ENCODE measurements around the gene LBHD2. TPM values are rescaled to one million over a fixed set of nuclear protein-coding genes. Genes with fewer than 3 reads are reported as not detected.

LBHD2 gene
- total RNA-seq, 2 donors from 2014 or later = not detected

DNA sequence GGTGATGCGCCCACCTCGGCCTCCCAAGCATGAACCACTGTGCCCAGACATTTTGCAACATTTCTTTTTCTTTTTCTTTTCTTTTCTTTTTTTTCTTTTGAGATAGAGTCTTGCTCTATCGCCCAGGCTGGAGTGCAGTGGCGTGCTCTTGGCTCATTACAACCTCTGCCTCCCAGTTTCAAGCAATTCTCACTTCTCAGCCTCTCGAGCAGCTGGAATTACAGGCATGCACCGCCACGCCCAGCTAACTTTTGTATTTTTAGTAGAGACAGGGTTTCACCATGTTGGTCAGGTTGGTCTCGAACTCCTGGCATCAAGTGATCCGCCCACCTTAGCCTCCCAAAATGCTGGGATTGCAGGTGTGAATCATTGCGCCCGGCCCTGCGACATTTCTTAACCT, 19.0 kb upstream of the LBHD2 start:
- Histone ChIP-seq H3K36me3 (replicated peaks in 1 of 2; ENCODE audit: insufficient read depth in 1 of 2, low read depth in 2 of 2) (no peaks in the 10 kb centered on the region), H3K4me3 (no peak overlapping the region), H3K4me1 (no peaks in the 10 kb centered on the region), H3K27ac (no peak overlapping the region), H3K27me3 (no peaks in the 10 kb centered on the region), H3K9me3 (no peaks in the 10 kb centered on the region)
- no peak for ATAC-seq
- no peak for TF ChIP-seq POLR2A (IDR thresholded peaks at IDR 0.05)
- TF ChIP-seq, protein P1, sequence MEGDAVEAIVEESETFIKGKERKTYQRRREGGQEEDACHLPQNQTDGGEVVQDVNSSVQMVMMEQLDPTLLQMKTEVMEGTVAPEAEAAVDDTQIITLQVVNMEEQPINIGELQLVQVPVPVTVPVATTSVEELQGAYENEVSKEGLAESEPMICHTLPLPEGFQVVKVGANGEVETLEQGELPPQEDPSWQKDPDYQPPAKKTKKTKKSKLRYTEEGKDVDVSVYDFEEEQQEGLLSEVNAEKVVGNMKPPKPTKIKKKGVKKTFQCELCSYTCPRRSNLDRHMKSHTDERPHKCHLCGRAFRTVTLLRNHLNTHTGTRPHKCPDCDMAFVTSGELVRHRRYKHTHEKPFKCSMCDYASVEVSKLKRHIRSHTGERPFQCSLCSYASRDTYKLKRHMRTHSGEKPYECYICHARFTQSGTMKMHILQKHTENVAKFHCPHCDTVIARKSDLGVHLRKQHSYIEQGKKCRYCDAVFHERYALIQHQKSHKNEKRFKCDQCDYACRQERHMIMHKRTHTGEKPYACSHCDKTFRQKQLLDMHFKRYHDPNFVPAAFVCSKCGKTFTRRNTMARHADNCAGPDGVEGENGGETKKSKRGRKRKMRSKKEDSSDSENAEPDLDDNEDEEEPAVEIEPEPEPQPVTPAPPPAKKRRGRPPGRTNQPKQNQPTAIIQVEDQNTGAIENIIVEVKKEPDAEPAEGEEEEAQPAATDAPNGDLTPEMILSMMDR (IDR thresholded peaks at IDR 0.05) = no peak
- WGBS, 2 donors = 88 to 91% methylated on average over 12 of the region's 12 CpGs
- intact Hi-C loops (cut with DNase I) = no loop called here
- DNase-seq = no peak

DNA sequence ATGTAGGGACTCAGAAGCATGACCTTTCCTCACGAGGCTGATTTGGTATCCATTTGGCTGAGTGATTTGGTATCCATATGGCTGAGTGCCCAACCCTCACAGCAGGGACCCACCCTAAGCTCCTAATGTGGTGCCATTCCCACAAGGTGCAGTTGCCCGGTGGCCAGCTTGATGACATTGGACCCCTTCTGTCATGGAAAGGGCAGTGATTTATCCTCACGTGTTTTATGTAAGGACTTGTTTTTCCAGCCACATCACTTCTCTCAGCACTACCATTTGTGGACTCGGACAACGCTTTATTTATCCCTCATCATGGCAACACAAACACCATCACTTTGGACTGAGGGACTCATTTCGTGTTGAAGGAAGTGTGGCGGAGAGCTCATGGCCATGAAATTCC, 18.1 kb upstream of the LBHD2 start:
- intact Hi-C loops (cut with DNase I) = no loop called here
- TF ChIP-seq, protein P1 (IDR thresholded peaks at IDR 0.05) = no peak
- no peak for TF ChIP-seq POLR2A (IDR thresholded peaks at IDR 0.05)
- ATAC-seq = no peak
- Histone ChIP-seq H3K27me3 (no peaks in the 10 kb centered on the region), H3K27ac (no peak overlapping the region), H3K4me3 (no peak overlapping the region), H3K9me3 (no peaks in the 10 kb centered on the region), H3K4me1 (no peaks in the 10 kb centered on the region), H3K36me3 (replicated peaks in 1 of 2; ENCODE audit: insufficient read depth in 1 of 2, low read depth in 2 of 2) (no peaks in the 10 kb centered on the region)
- no peak for DNase-seq
- 74 to 84% methylated on average over 7 of the region's 7 CpGs for WGBS, 2 donors

DNA sequence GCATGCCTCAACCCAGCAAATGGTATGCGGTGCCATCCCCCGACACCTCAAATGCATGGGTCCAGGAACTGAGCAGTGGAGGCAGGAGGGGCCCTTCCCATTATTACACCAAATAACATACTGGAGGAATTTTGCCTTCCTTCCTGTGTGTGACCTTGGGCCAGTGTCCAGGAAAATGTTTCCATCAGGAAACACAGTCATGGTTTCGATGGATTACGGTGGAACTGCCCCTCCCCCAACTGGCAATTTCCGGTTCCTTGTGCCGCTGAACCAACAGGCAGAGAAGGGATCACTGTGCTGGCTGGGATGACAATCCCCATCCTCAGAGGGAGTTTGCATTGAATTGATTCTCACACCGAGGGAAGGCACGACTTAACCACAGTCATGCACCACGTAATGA, 17.6 kb upstream of the LBHD2 start:
- intact Hi-C loops (cut with DNase I) = no loop called here
- no peak overlapping the region for H3K4me3 ChIP-seq
- DNase-seq = peak in 3 of 4 donors; percentile 37 to 45 (median 44)
- no peaks in the 10 kb centered on the region for H3K27me3 ChIP-seq
- H3K9me3 ChIP-seq = no peaks in the 10 kb centered on the region
- 46 to 59% methylated on average over 7 to 9 of the region's 9 CpGs for WGBS, 2 donors
- TF ChIP-seq, protein P1 (IDR thresholded peaks at IDR 0.05) = no peak
- no peak for TF ChIP-seq POLR2A (IDR thresholded peaks at IDR 0.05)
- ATAC-seq = peak; percentile 65
- H3K27ac ChIP-seq = no peak overlapping the region
- H3K36me3 ChIP-seq (replicated peaks in 1 of 2; ENCODE audit: insufficient read depth in 1 of 2, low read depth in 2 of 2) = no peaks in the 10 kb centered on the region
- H3K4me1 ChIP-seq = no peaks in the 10 kb centered on the region

DNA sequence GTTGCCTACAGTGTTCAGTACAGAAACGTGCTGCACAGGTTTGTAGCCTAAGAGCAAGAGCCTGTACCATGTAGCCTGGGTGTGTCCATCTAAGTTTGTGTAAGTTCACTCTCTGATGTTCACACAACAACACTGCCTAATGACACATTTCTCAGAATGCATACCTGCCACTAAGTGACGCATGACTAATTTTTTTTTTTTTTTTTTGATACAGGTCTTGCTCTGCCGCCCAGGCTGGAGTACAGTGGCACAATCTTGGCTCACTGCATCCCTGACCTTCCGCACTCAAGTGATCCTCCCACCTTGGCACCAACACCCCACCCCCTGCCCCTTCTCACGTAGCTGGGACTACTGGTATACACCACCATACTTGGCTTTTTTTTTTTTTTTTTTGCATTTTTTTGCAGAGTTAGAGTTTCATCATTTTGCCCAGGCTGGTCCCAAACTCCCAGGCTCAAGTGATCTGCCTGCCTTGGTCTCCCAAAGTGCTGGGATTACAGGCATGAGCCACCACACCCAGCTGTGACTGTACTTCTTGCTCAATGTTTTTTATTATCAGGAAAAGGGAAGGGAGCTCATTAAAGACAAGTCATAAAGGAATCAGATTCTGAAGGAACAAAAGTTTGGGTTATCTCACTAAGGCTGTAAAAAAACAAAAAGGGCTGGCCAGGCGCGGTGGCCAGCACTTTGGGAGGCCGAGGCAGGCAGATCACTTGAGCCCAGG, 16.6 kb upstream of the LBHD2 start:
- no peaks in the 10 kb centered on the region for H3K9me3 ChIP-seq
- no peak for TF ChIP-seq POLR2A (IDR thresholded peaks at IDR 0.05)
- TF ChIP-seq, protein P1 (IDR thresholded peaks at IDR 0.05) = no peak
- H3K27ac ChIP-seq = no peak overlapping the region
- no peak overlapping the region for H3K4me3 ChIP-seq
- ATAC-seq (no peak), DNase-seq (no peak)
- WGBS, 2 donors = 55 to 64% methylated on average over 8 of the region's 8 CpGs
- no peaks in the 10 kb centered on the region for H3K27me3 ChIP-seq
- intact Hi-C loops (cut with DNase I) = no loop called here
- peaks cover under 1% of the 10 kb centered on the region for H3K4me1 ChIP-seq
- no peaks in the 10 kb centered on the region for H3K36me3 ChIP-seq (replicated peaks in 1 of 2; ENCODE audit: insufficient read depth in 1 of 2, low read depth in 2 of 2)
